Stimulated activated CD8-positive, alpha-beta memory T cell treated with anti-CD3 and anti-CD28 coated beads, Interleukin-7, amount 100 ng/mL, for 48 hours (primary cell): ENCODE data around the gene ETV5.

Experiments
- DNase-seq, 2 donors: peaks; one replicate each; pipeline ENCODE4 v3.0.0-alpha.2; 2020; ENCODE audit warnings: low read depth in 1 of 2; ENCODE audit errors: extremely low read depth in 1 of 2

Gene ETV5

GRCh38 chr3:186124592-186124991 is 15.7 kb upstream of the ETV5 start:
- DNase-seq, result no peak

DNA sequence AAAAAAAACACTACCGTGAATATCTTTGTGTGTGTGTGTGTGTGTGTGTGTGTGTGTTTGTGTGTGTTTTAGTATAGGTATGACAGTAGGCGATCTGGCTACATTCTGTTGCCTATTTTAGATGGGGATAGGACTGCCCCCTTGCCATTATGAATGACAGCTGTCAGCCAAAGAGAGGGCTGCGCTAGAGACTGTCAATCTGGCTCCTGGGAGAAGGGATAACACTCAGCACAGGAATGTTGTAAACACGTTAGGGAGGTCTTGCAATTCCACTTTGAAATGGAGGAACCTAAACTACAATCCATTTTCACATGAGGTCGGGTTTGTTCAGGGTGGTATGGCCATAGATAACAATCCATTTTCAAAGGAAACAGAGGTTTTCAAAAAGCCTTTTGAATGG is 14.1 kb upstream of the ETV5 start:
- no peak for DNase-seq

GRCh38 chr3:186121968-186122367 is 13.1 kb upstream of the ETV5 start:
- DNase-seq, result no peak

DNA sequence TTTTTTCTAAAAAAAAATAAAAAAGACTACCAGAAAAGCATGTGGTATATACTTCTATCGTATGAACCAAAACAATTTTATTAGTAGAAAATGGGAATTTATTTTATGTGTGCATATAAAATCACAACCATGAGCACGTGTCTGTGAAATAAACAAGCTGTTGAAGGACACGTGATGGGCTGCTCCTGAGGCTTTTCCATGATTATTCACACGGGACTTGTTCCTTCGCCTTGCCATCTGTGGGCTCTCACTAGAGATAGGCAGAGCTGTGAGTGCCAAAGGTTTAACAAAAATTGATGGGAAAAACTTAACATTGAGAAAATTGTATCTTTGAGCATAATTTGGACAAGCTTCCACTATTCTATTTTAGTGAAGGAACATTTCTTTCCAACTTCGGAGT is 12.4 kb upstream of the ETV5 start:
- DNase-seq, result no peak

- no peak for DNase-seq
Observed at GRCh38 chr3:186119499-186119898, 10.6 kb upstream of the ETV5 start.

DNA sequence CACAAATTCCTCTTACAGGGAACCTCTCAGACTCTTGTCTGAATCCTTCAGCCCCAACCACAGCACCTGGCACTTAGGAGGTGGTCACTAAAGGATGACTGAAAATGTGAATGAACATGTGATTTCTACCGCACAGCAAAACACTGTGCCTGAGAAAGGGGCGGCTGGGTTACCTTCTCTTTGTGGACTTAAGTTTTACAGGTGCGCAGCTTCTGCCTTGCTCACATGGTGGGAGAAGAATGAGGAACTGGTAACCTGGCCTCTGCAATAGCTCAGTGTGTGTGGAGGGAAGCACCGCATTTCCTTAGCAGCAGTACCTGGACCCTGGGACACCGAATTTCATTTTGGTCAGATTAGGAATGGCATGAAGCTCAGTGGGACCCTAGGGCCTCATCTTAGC is 9.8 kb upstream of the ETV5 start:
- no peak for DNase-seq

DNA sequence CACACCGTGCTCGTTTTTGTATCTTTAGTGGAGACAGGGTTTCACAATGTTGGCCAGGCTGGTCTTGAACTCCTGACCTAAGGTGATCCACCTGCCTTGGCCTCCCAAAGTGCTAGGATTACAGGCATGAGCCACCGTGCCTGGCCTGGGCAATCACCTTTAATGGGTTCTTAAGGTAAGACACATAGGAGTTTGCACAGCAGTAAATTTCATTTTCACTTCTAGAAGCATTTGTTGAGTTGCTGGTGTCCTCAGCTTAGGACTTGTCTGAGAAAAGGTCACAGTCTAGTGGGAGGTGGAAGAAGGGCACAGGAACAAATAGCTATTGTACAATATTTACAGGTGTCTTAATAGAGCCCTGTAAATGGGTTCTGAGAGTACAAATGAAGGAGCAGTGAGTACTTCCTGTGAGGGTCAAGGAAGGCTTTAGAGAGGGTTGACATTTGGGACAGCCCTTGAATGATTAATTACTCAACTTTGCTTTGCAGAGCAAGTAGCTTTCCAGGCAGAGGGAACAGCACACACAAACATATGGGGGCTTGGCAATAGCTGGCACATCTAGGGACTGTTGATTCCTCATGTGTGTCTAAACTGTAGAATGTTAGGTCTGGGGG is 8.7 kb upstream of the ETV5 start:
- no peak for DNase-seq

DNA sequence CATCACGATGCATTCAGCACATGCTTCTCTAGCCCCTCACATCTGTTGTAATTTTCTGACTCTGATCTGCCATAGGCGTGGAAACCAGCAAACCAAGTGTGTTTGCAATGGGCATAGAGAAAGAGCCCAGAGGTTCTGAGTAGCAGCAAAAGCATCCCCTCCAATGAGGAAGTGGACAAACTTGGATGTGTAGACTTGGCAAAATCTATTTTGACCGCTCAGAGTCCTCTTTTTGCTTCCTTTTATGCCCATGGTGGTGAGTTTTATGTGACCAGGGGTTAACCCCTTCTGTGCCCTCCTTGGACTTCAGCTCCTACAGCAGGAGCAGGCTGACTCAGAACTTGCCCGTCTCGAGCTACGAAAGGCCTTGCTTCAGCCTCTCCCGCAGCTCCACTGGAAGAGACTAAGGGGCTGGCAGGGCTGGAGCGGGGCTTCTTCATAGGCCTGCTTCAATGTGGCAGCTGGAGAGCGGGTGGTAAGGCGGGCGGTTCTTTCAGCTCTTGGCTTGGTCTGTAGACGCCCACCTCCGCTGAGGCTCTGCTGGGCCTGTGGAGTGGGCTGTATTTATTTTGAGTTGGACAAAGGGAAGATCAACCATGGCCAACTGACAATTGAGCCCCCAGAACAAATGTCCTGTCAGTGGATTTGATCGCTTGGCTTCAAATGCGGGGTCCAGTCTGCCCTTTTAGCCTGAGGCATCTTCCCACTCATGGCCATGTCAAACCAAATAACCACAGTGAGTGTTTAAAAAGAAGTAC is 6.5 kb upstream of the ETV5 start:
- no peak for DNase-seq

- DNase-seq, result no peak
Observed at GRCh38 chr3:186110975-186111974, 2.4 kb upstream of the ETV5 start.

- no peak for DNase-seq
Observed at GRCh38 chr3:186109897-186110803, 1.3 kb upstream of the ETV5 start.

DNA sequence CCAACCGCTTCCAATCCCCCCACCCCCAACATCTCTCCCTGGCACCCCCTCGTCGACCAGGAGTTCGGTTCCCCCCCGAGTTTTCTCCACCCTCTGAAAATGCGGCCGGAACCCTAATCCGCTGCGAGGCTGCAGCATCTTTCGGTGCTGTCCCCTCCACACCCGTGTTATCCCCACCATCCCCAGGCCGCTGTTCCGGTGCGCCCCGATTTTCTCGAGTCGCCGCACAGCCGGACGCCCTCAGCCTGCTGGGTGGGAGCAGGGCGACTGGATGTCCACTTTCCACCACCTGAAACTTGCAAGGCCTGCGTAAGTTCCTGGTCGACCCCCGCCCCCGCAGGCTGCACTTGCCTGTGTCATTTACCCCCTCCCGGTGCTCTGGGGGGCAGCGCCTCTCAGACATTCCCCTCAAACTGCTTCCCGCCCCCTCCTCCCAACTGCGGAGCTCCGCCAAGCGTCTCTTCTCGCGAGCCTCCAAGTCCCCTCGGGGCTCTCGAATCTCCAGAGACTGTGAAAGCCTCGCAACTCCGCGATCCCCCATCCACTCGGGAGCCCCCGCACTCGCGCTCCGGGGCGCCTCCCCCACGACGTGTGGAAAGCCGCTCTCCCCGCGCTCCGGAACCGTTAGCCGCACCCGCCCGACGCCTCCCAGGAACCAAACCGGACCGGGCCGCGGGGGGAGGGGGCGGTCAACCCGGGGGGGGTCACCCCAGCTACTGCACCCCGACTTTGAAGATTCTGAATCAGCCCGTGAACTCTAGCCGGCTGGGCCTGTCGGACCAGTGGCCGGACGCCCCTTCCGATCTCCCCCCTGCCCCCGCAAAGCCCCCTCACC is 566 bp downstream of the ETV5 start:
- no peak for DNase-seq

DNA sequence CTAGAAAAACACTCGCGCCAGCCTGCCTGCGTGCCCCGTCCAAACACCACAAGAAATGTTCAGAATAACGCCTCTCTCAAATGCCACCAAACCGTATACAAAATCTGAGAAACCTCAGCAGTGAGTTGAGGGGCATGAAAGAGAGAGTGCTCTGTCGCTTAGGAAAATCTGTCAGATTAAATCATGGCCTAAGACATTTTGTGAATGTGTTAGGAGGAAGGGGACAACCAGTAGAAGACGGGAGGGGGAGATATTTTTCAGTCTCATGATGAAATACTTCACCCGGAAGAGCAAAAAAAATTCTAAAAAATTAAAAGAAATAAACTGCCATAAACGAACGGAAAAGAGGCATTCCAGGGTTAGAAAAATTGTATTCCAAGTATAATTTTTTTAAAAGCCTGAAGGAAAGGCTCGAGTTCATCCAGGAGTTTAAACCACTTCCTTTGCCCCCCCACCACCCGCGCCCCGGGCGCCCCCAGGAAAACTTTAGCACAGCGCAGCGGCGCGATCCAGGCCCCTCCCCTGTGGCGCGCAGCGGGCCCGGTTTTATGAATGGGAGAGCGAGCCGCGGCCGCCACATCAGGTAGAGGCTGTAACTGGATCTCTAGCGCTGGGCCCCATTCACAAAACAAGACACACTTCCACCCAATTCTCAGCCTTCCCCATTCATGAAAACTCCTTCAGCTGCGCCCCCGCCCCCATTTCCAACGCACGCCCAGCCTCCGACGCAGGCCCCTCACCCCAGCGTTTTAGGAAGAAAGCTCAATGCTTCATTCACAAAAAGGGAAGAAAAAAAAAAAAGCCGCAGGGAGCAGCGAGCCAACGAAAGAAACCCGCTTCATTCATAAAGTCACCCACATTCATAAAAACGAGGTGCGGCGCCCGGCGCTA is 1.4 kb downstream of the ETV5 start:
- no peak for DNase-seq

- DNase-seq, result no peak
Observed at GRCh38 chr3:186105543-186105942, 3.3 kb downstream of the ETV5 start.

DNA sequence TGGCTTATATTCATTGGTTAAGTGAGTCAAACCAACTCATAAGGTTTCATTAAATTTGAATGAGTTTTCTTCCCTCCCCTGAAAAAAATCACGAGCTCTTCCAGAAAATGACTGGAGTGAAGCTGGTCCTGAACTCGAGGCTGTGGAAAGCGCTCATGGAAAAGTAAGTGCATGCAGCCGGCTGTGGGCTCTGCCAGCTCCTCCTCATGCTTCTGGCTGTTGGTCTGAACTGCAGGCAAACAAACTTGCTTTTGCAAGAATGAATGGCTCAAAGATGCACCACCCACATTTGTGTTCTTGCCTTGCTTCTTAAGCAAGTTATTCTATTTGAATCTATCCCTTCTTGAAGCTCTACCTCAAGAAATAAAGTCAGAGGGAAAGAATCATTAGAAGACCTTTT is 6.2 kb downstream of the ETV5 start:
- no peak for DNase-seq

DNA sequence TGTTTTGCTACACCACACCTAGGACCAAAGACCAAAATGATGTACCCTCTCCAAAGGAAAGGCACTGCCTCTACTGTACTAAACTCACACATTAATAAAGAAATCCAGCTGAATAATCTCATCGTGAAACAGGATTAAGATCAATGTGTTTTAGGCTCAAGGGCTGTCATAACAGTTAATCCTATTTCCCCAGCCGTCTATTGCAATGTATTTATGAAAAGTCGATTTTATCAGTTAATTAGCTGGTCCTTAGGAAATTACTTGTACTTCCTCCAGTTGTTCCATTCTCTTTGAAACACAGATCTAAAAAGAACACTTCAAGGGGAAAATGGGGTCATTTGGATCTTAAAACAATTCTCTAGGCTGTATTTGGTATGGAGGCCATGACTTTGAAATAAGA is 8.5 kb downstream of the ETV5 start:
- no peak for DNase-seq

DNA sequence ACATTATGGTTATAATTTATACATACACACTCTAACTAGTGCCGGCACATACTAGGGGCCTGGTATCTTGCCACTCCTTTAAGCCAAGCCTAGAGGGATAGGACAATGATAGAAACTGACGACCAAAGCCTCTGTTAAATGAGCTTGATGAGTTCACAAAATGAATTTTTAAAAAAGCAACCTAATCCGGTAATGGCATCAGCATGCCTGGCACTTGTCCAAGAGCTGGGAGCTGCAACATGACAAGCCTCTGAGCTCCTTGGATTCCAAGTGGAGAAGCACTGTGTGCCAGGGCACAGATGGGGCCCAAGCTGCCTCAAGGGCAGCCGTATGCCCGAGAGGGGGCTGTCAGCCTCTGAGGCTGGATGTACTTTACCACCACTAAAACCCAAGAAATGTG is 9.7 kb downstream of the ETV5 start:
- no peak for DNase-seq

DNA sequence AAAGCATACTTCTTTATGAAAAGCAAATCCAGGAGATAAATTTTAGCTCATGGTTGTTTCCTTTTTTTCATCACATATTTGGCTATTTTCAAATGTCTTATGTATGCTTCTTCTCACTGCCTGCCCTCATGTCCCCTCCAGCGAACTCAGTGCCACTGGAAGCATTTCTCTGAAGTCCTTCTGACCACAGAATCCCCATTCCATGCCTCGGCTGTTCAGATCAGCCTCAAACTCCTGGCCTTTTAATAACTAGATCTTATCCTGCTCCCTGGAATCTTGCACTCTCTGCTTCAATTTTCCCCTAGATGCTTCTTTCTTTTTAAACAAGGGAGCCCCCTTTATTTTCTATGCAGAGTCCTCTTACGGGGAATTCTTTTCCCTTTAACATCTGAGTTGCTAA is 10.1 kb downstream of the ETV5 start:
- DNase-seq, result no peak

DNA sequence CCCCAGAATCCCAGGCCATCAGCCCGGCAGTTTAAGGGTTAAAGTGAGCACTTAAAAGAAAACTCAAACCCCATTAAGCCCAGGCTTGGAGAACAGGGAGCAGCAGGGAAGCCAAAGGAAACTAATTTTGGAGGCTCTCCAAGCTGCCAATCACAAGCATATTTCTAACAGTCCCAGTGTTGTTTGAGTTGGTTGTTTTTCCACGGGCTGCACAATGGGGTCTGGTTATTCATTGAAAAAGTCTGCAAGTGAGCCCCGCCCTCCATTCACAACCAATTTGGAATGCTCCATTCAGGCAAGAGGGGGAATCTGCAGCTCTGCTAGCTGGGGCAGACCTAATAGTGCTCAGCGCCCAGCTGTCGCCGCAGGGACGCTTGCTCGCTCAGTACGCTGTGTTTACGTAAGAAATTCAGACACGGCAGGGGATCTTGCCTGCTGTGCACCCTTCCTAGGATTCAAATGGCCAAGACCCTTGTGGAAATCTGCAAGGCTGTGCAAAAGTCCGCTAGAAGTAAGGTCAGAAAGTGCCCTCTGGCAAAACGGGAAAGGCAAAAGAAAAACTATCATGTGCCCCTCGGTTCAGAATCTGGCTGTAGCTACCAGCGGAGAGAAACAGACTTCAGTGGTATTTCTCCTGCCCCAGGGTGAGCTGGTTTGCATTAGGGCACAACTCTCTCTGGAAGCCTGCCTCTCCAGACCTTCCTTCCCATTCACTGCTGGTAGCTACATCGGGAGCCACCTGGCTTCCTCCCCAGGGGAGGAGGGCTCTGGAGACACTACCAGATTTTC is 11.0 kb downstream of the ETV5 start:
- no peak for DNase-seq
